OCI-LY3 (cell line): ENCODE data around the gene COQ2.

Experiments used
- EZH2phosphoT487 ChIP-seq: fragments of 200-600 bp; shearing (Covaris generic); IDR thresholded peaks from 2 replicates; pipeline ENCODE4 v1.6.1; 2018; ENCODE audit warnings: antibody characterized with exemption, mixed run types, low read depth
- TF ChIP-seq, protein P1 (sequence below): fragments of 200-600, 300-600 bp; sonication (generic); IDR thresholded peaks from 2 replicates; pipeline ENCODE4 v1.5.1; 2014; ENCODE audit warnings: antibody characterized with exemption, low read length, low read depth

DNA sequence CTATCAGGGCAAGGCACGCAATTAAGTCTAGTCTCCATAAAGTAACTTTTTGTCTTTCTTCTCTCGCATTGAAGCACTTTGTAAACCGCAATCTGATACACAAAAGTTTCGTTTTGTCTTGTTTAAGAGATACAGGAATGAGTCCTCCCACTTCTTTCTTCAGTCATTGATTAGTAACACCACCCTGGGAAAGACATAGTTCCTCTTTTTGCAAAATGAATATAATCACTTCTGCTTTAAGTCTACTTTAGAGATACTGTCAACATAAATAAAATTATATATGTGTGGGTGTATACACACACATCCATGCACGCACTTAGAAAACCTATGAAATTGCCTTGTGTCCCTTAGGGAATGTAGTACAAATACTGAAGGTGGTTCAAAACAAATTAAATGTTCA is 11.7 kb downstream of the COQ2 start:
- TF ChIP-seq, protein P1, sequence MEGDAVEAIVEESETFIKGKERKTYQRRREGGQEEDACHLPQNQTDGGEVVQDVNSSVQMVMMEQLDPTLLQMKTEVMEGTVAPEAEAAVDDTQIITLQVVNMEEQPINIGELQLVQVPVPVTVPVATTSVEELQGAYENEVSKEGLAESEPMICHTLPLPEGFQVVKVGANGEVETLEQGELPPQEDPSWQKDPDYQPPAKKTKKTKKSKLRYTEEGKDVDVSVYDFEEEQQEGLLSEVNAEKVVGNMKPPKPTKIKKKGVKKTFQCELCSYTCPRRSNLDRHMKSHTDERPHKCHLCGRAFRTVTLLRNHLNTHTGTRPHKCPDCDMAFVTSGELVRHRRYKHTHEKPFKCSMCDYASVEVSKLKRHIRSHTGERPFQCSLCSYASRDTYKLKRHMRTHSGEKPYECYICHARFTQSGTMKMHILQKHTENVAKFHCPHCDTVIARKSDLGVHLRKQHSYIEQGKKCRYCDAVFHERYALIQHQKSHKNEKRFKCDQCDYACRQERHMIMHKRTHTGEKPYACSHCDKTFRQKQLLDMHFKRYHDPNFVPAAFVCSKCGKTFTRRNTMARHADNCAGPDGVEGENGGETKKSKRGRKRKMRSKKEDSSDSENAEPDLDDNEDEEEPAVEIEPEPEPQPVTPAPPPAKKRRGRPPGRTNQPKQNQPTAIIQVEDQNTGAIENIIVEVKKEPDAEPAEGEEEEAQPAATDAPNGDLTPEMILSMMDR: no peak
- no peak for TF ChIP-seq EZH2phosphoT487
